Measurements from ENCODE around the gene SRRM5. TPM values are rescaled to one million over a fixed set of nuclear protein-coding genes. Genes with fewer than 3 reads are reported as not detected.

SRRM5 gene
- total RNA-seq, 2 donors from 2014 or later = 0.56 TPM; not detected in 1

GRCh38 chr19:43638995-43639518 lies 27.2 kb downstream of the SRRM5 start:
- peak overlapping the region; percentile 54 for H3K4me3 ChIP-seq
- H3K27ac ChIP-seq = no peak overlapping the region
- no peaks in the 10 kb centered on the region for H3K27me3 ChIP-seq (replicated peaks; ENCODE audit: insufficient read depth)
- no peaks in the 10 kb centered on the region for H3K36me3 ChIP-seq
- DNase-seq (ENCODE audit: low spot score) = no peak
- H3K4me1 ChIP-seq (ENCODE audit: control insufficient read depth in 1 of 2, low read depth in 2 of 2) = peaks cover 0 to 9% of the 10 kb centered on the region in 2 donors
- TF ChIP-seq, protein P1, sequence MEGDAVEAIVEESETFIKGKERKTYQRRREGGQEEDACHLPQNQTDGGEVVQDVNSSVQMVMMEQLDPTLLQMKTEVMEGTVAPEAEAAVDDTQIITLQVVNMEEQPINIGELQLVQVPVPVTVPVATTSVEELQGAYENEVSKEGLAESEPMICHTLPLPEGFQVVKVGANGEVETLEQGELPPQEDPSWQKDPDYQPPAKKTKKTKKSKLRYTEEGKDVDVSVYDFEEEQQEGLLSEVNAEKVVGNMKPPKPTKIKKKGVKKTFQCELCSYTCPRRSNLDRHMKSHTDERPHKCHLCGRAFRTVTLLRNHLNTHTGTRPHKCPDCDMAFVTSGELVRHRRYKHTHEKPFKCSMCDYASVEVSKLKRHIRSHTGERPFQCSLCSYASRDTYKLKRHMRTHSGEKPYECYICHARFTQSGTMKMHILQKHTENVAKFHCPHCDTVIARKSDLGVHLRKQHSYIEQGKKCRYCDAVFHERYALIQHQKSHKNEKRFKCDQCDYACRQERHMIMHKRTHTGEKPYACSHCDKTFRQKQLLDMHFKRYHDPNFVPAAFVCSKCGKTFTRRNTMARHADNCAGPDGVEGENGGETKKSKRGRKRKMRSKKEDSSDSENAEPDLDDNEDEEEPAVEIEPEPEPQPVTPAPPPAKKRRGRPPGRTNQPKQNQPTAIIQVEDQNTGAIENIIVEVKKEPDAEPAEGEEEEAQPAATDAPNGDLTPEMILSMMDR (IDR thresholded peaks at IDR 0.05) = no peak
- ATAC-seq (ENCODE audit: insufficient number of reproducible peaks, low FRiP score, low read depth) = no peak
- H3K9me3 ChIP-seq = no peaks in the 10 kb centered on the region

DNA sequence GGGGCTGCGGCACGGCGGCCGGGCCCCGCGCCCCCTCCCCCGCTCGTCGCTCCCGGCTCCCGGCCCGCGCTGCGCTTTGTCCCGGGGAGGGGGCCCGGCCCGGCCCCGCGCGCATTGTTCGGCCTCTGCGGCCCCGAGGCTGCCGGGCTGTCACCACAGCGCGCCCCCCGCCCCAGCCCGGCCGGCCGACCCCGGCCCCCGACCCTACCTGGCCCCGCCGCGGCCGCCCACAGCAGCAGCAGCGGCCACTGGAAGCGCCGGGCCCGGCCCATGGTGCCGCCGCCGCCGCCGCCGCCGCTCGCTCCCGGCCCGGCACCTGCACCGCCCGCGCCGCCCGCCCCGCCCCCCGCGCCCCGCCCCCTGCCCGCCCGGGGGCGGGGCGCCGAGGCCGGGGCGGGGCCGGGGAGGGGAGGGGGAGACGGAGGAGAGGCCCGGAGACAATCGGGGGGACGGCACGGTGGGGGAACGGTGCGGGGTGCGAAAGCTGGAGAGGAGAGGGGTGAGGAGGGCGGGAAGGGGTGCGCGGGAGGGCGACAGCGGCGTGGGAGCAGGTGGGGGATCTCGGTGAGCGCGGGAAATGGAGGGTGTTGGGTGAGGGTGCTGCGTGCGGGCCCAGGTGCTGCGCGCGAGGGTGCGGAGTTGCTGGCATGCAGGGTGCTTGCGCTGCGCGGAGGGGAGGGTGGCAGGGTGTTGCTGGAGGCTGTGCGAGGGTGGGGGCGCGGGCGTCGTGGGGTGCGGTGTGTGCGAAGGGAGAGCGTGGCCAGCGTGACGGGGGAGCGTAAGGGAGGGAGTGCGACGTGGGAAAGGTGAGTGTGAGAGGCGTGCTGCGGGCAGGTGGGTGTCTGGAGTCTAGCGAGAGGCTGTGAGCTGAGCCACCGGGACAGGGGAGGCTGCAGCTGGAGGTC lies 27.9 kb downstream of the SRRM5 start, which contains the start of gene CADM4:
Gene CADM4 (minus strand): TSS at position 332 of the 905 bp plus-strand sequence. CDS start 60 bp downstream, at position 272.
- Histone ChIP-seq H3K36me3 (no peaks in the 10 kb centered on the region), H3K4me3 (peak within 1 kb of the TSS; percentile 74), H3K27me3 (replicated peaks; ENCODE audit: insufficient read depth) (no peaks in the 10 kb centered on the region), H3K4me1 (ENCODE audit: control insufficient read depth in 1 of 2, low read depth in 2 of 2) (peaks cover 0 to 9% of the 10 kb centered on the region in 2 donors), H3K9me3 (no peaks in the 10 kb centered on the region), H3K27ac (no peak within 1 kb of the TSS)
- TF ChIP-seq, protein P1 (IDR thresholded peaks at IDR 0.05) = no peak
- DNase-seq (ENCODE audit: low spot score) (no peak), ATAC-seq (ENCODE audit: insufficient number of reproducible peaks, low FRiP score, low read depth) (no peak)

DNA sequence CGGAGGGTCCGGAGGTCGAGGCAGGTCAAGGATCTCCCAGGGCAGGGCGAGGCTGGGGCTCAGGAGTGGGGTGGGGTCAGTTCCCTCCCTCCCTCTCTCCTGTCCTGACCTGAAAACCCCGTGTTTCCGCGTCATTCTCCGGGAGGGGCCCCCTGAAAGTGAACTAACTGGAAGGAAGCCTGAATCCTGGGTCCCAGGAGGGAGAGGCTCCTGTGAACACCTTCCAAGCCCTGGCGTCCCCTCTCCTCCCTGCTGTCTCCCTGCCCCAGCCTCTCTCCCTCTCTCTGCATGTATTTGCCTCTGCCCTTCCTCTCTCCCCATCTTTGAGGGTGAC lies 28.5 kb downstream of the SRRM5 start:
- Histone ChIP-seq H3K4me3 (peak overlapping the region; percentile 74), H3K27ac (no peak overlapping the region), H3K9me3 (no peaks in the 10 kb centered on the region), H3K36me3 (no peaks in the 10 kb centered on the region), H3K27me3 (replicated peaks; ENCODE audit: insufficient read depth) (no peaks in the 10 kb centered on the region), H3K4me1 (ENCODE audit: control insufficient read depth in 1 of 2, low read depth in 2 of 2) (peaks cover 0 to 9% of the 10 kb centered on the region in 2 donors)
- ATAC-seq (ENCODE audit: insufficient number of reproducible peaks, low FRiP score, low read depth) (no peak), DNase-seq (ENCODE audit: low spot score) (no peak)
- TF ChIP-seq, protein P1 (IDR thresholded peaks at IDR 0.05) = no peak

- Histone ChIP-seq H3K27me3 (replicated peaks; ENCODE audit: insufficient read depth) (no peaks in the 10 kb centered on the region), H3K4me3 (no peak overlapping the region), H3K36me3 (no peaks in the 10 kb centered on the region), H3K4me1 (ENCODE audit: control insufficient read depth in 1 of 2, low read depth in 2 of 2) (peaks cover 0 to 9% of the 10 kb centered on the region in 2 donors), H3K9me3 (no peaks in the 10 kb centered on the region), H3K27ac (no peak overlapping the region)
- ATAC-seq (ENCODE audit: insufficient number of reproducible peaks, low FRiP score, low read depth) = no peak
- DNase-seq (ENCODE audit: low spot score) = no peak
- TF ChIP-seq, protein P1 (IDR thresholded peaks at IDR 0.05) = no peak
Measured at GRCh38 chr19:43641333-43641732, 29.4 kb downstream of the SRRM5 start.

DNA sequence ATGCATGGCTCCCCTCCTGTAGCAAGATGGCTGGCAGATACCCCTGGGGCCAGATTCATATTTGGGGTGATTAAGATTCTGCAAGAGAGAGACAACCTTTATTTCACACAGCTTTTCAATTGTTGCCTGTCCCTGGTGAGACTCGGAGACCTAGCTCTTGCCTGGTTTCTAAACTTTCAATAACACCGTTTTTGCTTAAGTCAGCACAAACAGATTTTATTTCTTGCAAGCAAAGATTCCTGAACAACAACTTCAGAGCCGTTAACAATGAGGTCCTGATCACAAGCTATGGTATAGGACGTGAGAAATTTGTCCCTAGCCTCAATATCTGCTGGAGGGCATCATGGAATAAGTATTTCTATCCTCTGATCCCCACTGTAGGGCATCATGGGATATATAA lies 30.6 kb downstream of the SRRM5 start:
- H3K9me3 ChIP-seq = no peaks in the 10 kb centered on the region
- H3K27ac ChIP-seq = no peak overlapping the region
- ATAC-seq (ENCODE audit: insufficient number of reproducible peaks, low FRiP score, low read depth) (no peak), DNase-seq (ENCODE audit: low spot score) (no peak)
- H3K36me3 ChIP-seq = no peaks in the 10 kb centered on the region
- TF ChIP-seq, protein P1 (IDR thresholded peaks at IDR 0.05) = no peak
- no peak overlapping the region for H3K4me3 ChIP-seq
- no peaks in the 10 kb centered on the region for H3K27me3 ChIP-seq (replicated peaks; ENCODE audit: insufficient read depth)
- H3K4me1 ChIP-seq (ENCODE audit: control insufficient read depth in 1 of 2, low read depth in 2 of 2) = peaks cover 0 to 9% of the 10 kb centered on the region in 2 donors

Data from thoracic aorta (tissue), 2 donors.